BLaER1 (cell line): ENCODE results near the gene GTPBP6.
"Not testable (repeated sequence)": the region's sequence is repeated elsewhere in the genome, so short reads cannot be mapped to it uniquely, and the experiment has no call there.

Source experiments
- H3K27ac ChIP-seq: shearing (Covaris generic); formaldehyde crosslinking; 2 replicates; pipeline ENCODE4 v1.8.1; 2022
- H3K27me3 ChIP-seq: shearing (Covaris generic); formaldehyde crosslinking; 2 replicates; pipeline ENCODE4 v1.8.1; 2022
- H3K36me3 ChIP-seq: shearing (Covaris generic); formaldehyde crosslinking; 2 replicates; pipeline ENCODE4 v1.8.1; 2022
- H3K4me1 ChIP-seq: shearing (Covaris generic); formaldehyde crosslinking; 2 replicates; pipeline ENCODE4 v1.8.1; 2022
- H3K4me2 ChIP-seq: shearing (Covaris generic); formaldehyde crosslinking; 2 replicates; pipeline ENCODE4 v1.8.1; 2022
- H3K4me3 ChIP-seq: shearing (Covaris generic); formaldehyde crosslinking; 2 replicates; pipeline ENCODE4 v1.8.1; 2022
- H3K9ac ChIP-seq: shearing (Covaris generic); formaldehyde crosslinking; 2 replicates; pipeline ENCODE4 v1.8.1; 2022
- H3K9me3 ChIP-seq: shearing (Covaris generic); formaldehyde crosslinking; 2 replicates; pipeline ENCODE4 v1.8.1; 2022
- H4K20me1 ChIP-seq: shearing (Covaris generic); formaldehyde crosslinking; 2 replicates; pipeline ENCODE4 v1.8.1; 2022
- Cebpa-rat ChIP-seq: shearing (Covaris generic); IDR thresholded peaks from 2 replicates; pipeline ENCODE4 v1.8.1; 2022

GTPBP6 gene

GRCh38 chrX:331151-331824, 12.7 kb upstream of the GTPBP6 start:
- Histone ChIP-seq H3K4me1 (peaks cover 10% of the 10 kb centered on the region; the same call in 1 of the 2 replicates), H3K36me3 (peaks cover 41% of the 10 kb centered on the region), H4K20me1 (peaks cover 38% of the 10 kb centered on the region; the same call in 1 of the 2 replicates), H3K27me3 (peaks cover 17% of the 10 kb centered on the region), H3K4me3 (0 out of 2 replicates have a peak overlapping the region, but pooled peaks have one; percentile 31), H3K27ac (no peak overlapping the region), H3K4me2 (peak overlapping the region; percentile 55), H3K9ac (peak overlapping the region; percentile 41; the same call in 1 of the 2 replicates), H3K9me3 (no peaks in the 10 kb centered on the region)
- no peak for TF ChIP-seq Cebpa-rat

GRCh38 chrX:330726-331150, 12.1 kb upstream of the GTPBP6 start:
- peaks cover 10% of the 10 kb centered on the region; the same call in 1 of the 2 replicates for H3K4me1 ChIP-seq
- peaks cover 35% of the 10 kb centered on the region for H3K36me3 ChIP-seq
- H3K27me3 ChIP-seq = peaks cover 17% of the 10 kb centered on the region
- H3K9ac ChIP-seq = no peak overlapping the region
- H3K4me3 ChIP-seq = no peak overlapping the region
- no peak overlapping the region for H3K27ac ChIP-seq
- no peak for TF ChIP-seq Cebpa-rat
- H3K9me3 ChIP-seq = no peaks in the 10 kb centered on the region
- peaks cover 32% of the 10 kb centered on the region; the same call in 1 of the 2 replicates for H4K20me1 ChIP-seq
- H3K4me2 ChIP-seq = peak overlapping the region; percentile 55

GRCh38 chrX:330141-330725, 11.6 kb upstream of the GTPBP6 start:
- Histone ChIP-seq H4K20me1 (peaks cover 27% of the 10 kb centered on the region; the same call in 1 of the 2 replicates), H3K36me3 (peaks cover 30% of the 10 kb centered on the region), H3K27me3 (peaks cover 17% of the 10 kb centered on the region)
- not testable (repeated sequence) for H3K27ac ChIP-seq, H3K9ac ChIP-seq, H3K9me3 ChIP-seq, H3K4me2 ChIP-seq, H3K4me1 ChIP-seq, H3K4me3 ChIP-seq

GRCh38 chrX:329291-329910, 10.8 kb upstream of the GTPBP6 start:
- Histone ChIP-seq H4K20me1 (peaks cover 19% of the 10 kb centered on the region; the same call in 1 of the 2 replicates), H3K36me3 (peaks cover 22% of the 10 kb centered on the region), H3K27me3 (peaks cover 17% of the 10 kb centered on the region), H3K9me3 (no peaks in the 10 kb centered on the region), H3K4me1 (peaks cover 17% of the 10 kb centered on the region), H3K27ac (no peak overlapping the region), H3K9ac (no peak overlapping the region), H3K4me2 (no peak overlapping the region), H3K4me3 (no peak overlapping the region)
- no peak for TF ChIP-seq Cebpa-rat

GRCh38 chrX:327660-328126, 9.1 kb upstream of the GTPBP6 start:
- H3K27ac ChIP-seq = no peak overlapping the region
- peaks cover 3% of the 10 kb centered on the region; the same call in 1 of the 2 replicates for H4K20me1 ChIP-seq
- no peak overlapping the region for H3K4me3 ChIP-seq
- peaks cover 32% of the 10 kb centered on the region for H3K4me1 ChIP-seq
- H3K4me2 ChIP-seq = no peak overlapping the region
- H3K9ac ChIP-seq = no peak overlapping the region
- peaks cover 17% of the 10 kb centered on the region for H3K27me3 ChIP-seq
- TF ChIP-seq Cebpa-rat = no peak
- H3K36me3 ChIP-seq = peaks cover 5% of the 10 kb centered on the region
- H3K9me3 ChIP-seq = no peaks in the 10 kb centered on the region

GRCh38 chrX:324664-325063, 6.1 kb upstream of the GTPBP6 start:
- H3K9me3 ChIP-seq, H3K27me3 ChIP-seq, H3K4me2 ChIP-seq, H3K27ac ChIP-seq, H3K4me3 ChIP-seq, H3K36me3 ChIP-seq, H3K9ac ChIP-seq: not testable (repeated sequence)
- peaks cover 11% of the 10 kb centered on the region for H4K20me1 ChIP-seq
- H3K4me1 ChIP-seq = peaks cover 35% of the 10 kb centered on the region

- Histone ChIP-seq H3K4me3 (no peak overlapping the region), H3K36me3 (no peaks in the 10 kb centered on the region), H3K9ac (no peak overlapping the region), H4K20me1 (peaks cover 13% of the 10 kb centered on the region), H3K4me1 (peaks cover 35% of the 10 kb centered on the region), H3K27me3 (no peaks in the 10 kb centered on the region), H3K4me2 (peak overlapping the region; percentile 56), H3K27ac (no peak overlapping the region), H3K9me3 (no peaks in the 10 kb centered on the region)
- TF ChIP-seq Cebpa-rat = no peak
Measured at GRCh38 chrX:323721-324628, 5.4 kb upstream of the GTPBP6 start.

GRCh38 chrX:320126-320783, 1.7 kb upstream of the GTPBP6 start:
- Histone ChIP-seq H3K9me3 (no peaks in the 10 kb centered on the region), H3K27me3 (no peaks in the 10 kb centered on the region), H3K4me2 (peak overlapping the region; percentile 100), H3K4me3 (peak overlapping the region; percentile 87), H4K20me1 (peaks cover 30% of the 10 kb centered on the region), H3K9ac (peak overlapping the region; percentile 99), H3K4me1 (peaks cover 35% of the 10 kb centered on the region), H3K27ac (peak overlapping the region; percentile 98), H3K36me3 (peaks cover 16% of the 10 kb centered on the region)
- no peak for TF ChIP-seq Cebpa-rat
